ENCODE data around the gene NFYA. TPM values are rescaled to one million over a fixed set of nuclear protein-coding genes. Genes with fewer than 3 reads are reported as not detected.
"Not testable (repeated sequence)": the region's sequence is repeated elsewhere in the genome, so short reads cannot be mapped to it uniquely, and the experiment has no call there.

The NFYA gene
- total RNA-seq, 1 donor from 2014 or later, result 33.3 TPM

DNA sequence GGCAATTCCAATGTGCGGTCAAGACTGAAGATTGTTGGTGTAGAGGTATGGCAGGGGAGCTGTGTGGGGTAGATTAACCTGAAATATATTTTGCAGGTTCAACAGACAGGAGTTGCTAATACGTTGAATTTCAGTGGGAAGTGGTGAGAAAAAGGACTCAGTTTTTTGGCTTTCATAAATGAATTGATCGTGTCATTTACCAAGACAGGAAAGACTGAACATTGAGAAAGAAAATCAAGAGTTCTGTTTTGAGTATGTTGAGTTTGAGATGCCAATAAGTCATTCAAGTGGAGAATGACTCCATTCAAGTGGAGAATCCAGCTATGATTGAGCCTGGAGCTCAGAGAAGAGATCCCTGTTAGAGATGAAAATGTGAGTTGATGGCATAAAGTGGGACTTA is 31.1 kb downstream of the NFYA start:
- DNase-seq (ENCODE audit: low read depth), result no peak
- no peaks in the 10 kb centered on the region for H3K27me3 ChIP-seq (ENCODE audit: control insufficient read depth, insufficient read depth, low read length)
- TF ChIP-seq, protein P1, sequence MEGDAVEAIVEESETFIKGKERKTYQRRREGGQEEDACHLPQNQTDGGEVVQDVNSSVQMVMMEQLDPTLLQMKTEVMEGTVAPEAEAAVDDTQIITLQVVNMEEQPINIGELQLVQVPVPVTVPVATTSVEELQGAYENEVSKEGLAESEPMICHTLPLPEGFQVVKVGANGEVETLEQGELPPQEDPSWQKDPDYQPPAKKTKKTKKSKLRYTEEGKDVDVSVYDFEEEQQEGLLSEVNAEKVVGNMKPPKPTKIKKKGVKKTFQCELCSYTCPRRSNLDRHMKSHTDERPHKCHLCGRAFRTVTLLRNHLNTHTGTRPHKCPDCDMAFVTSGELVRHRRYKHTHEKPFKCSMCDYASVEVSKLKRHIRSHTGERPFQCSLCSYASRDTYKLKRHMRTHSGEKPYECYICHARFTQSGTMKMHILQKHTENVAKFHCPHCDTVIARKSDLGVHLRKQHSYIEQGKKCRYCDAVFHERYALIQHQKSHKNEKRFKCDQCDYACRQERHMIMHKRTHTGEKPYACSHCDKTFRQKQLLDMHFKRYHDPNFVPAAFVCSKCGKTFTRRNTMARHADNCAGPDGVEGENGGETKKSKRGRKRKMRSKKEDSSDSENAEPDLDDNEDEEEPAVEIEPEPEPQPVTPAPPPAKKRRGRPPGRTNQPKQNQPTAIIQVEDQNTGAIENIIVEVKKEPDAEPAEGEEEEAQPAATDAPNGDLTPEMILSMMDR (IDR thresholded peaks at IDR 0.05; ENCODE audit: insufficient read depth, low read length, poor library complexity, severe bottlenecking), result no peak
- peaks cover 2% of the 10 kb centered on the region for H3K36me3 ChIP-seq (ENCODE audit: control insufficient read depth, insufficient read depth, low read length)
- H3K4me3 ChIP-seq (ENCODE audit: low read depth, low read length), result no peak overlapping the region

DNA sequence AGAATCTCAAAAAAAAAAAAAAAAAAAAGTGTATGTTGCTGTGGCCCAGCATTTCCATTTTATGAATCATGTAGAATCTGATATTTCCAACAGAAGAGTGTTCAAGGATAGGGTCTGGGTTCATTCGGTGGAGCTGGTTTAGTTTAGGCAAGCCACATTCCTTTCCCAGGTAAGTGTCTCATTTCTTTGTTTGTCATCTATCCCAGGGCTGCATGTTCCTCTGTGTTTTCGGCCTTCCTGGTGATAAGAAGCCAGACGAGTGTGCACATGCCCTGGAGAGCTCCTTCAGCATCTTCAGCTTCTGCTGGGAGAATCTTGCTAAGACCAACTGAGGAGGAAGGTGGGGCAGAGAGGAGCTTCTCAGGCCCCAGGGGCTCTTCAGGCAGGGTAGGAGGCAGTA is 38.2 kb downstream of the NFYA start:
- no peak overlapping the region for H3K4me3 ChIP-seq (ENCODE audit: low read depth, low read length)
- TF ChIP-seq, protein P1 (IDR thresholded peaks at IDR 0.05; ENCODE audit: insufficient read depth, low read length, poor library complexity, severe bottlenecking), result no peak
- no peaks in the 10 kb centered on the region for H3K36me3 ChIP-seq (ENCODE audit: control insufficient read depth, insufficient read depth, low read length)
- DNase-seq (ENCODE audit: low read depth), result no peak
- H3K27me3 ChIP-seq (ENCODE audit: control insufficient read depth, insufficient read depth, low read length), result no peaks in the 10 kb centered on the region

DNA sequence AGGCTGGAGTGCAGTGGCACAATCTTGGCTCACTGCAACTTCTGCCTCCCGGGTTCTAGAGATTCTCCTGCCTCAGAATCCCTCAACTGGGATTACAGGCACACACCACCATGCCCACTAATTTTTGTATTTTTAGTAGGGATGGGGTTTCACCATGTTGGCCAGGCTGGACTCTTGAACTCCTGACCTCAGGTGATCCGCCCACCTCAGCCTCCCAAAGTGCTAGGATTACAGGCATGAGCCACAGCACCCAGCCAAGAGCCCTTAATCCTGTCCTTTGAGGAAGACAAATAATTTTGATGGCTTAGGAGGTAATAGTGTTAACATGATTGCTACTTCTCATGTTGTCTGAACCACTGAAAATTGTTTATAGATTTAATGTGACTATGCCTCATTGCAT is 42.3 kb downstream of the NFYA start:
- not testable (repeated sequence) for DNase-seq (ENCODE audit: low read depth); H3K36me3 ChIP-seq (ENCODE audit: control insufficient read depth, insufficient read depth, low read length); H3K27me3 ChIP-seq (ENCODE audit: control insufficient read depth, insufficient read depth, low read length); H3K4me3 ChIP-seq (ENCODE audit: low read depth, low read length)

DNA sequence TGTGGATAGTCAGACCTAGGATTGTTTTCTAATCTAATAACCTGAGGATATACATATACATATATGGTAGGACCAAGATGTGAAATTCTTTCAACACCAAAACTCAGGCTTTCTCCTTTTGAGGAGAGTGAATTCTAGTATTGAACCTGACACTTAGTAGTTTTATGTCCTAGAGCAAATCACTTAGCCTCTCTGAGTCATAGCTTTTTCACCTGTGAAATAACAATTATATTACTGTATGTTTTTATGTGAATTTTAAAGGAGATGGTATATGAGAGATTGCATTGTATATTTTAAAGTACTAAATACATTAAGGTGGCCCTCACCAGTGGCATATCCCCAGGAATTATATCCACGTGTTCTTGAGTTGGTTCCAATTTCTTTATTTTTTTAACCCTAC is 46.7 kb downstream of the NFYA start:
- TF ChIP-seq, protein P1 (IDR thresholded peaks at IDR 0.05; ENCODE audit: insufficient read depth, low read length, poor library complexity, severe bottlenecking), result no peak
- no peak overlapping the region for H3K4me3 ChIP-seq (ENCODE audit: low read depth, low read length)
- no peaks in the 10 kb centered on the region for H3K27me3 ChIP-seq (ENCODE audit: control insufficient read depth, insufficient read depth, low read length)
- no peak for DNase-seq (ENCODE audit: low read depth)
- no peaks in the 10 kb centered on the region for H3K36me3 ChIP-seq (ENCODE audit: control insufficient read depth, insufficient read depth, low read length)

DNA sequence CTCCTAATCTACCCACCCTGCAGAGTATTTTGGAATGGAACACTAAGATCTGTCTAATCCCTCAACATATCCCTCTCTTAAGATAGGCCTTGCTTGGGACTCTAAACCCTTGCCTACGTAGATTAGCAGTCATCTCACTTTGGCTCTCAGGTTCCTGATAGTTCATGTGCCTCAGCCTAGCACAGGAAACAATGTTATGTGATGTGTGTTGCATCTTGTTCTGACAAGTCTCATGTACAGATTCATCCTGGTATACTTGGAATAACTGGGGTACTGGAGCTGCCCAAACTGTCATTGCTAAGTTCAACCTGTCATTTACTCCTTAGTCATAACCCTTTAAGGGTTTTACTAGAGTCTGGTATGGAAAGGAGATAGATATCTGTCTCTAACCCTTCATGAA is 47.3 kb downstream of the NFYA start:
- no peak for DNase-seq (ENCODE audit: low read depth)
- Histone ChIP-seq H3K4me3 (ENCODE audit: low read depth, low read length) (no peak overlapping the region), H3K36me3 (ENCODE audit: control insufficient read depth, insufficient read depth, low read length) (no peaks in the 10 kb centered on the region), H3K27me3 (ENCODE audit: control insufficient read depth, insufficient read depth, low read length) (no peaks in the 10 kb centered on the region)
- TF ChIP-seq, protein P1 (IDR thresholded peaks at IDR 0.05; ENCODE audit: insufficient read depth, low read length, poor library complexity, severe bottlenecking), result no peak

DNA sequence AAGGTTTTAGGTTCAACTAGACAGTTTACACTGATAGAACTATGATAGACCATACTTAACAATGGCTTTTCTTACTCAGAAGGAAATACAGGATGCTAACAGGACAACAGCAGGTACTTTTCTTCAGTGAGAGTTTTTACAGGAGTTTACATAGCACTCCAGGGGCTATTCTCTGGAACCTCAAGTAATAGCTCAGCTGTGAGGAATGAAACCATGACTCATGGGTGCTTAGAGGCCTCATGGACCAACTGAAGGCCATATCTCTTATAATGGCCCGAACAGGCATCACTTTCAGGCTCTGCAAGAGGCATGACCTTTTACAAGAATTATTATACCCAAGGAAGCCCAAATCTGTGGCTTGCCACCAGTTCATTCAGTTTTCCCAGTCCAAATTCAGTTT is 49.6 kb downstream of the NFYA start:
- DNase-seq (ENCODE audit: low read depth), result no peak
- Histone ChIP-seq H3K4me3 (ENCODE audit: low read depth, low read length) (no peak overlapping the region), H3K36me3 (ENCODE audit: control insufficient read depth, insufficient read depth, low read length) (no peaks in the 10 kb centered on the region), H3K27me3 (ENCODE audit: control insufficient read depth, insufficient read depth, low read length) (no peaks in the 10 kb centered on the region)
- TF ChIP-seq, protein P1 (IDR thresholded peaks at IDR 0.05; ENCODE audit: insufficient read depth, low read length, poor library complexity, severe bottlenecking), result no peak
